GM19025 (cell line): ENCODE data around the gene C11orf91.
"Not testable (repeated sequence)": the region's sequence is repeated elsewhere in the genome, so short reads cannot be mapped to it uniquely, and the experiment has no call there.

Source experiments
- ATAC-seq: cut with Tn5 transposase; IDR thresholded peaks from one replicate; pipeline ENCODE4 v1.9.1; 2021; ENCODE audit warnings: mild to moderate bottlenecking, low read depth, moderate library complexity; ENCODE audit not compliant: unreplicated experiment

The C11orf91 gene

DNA sequence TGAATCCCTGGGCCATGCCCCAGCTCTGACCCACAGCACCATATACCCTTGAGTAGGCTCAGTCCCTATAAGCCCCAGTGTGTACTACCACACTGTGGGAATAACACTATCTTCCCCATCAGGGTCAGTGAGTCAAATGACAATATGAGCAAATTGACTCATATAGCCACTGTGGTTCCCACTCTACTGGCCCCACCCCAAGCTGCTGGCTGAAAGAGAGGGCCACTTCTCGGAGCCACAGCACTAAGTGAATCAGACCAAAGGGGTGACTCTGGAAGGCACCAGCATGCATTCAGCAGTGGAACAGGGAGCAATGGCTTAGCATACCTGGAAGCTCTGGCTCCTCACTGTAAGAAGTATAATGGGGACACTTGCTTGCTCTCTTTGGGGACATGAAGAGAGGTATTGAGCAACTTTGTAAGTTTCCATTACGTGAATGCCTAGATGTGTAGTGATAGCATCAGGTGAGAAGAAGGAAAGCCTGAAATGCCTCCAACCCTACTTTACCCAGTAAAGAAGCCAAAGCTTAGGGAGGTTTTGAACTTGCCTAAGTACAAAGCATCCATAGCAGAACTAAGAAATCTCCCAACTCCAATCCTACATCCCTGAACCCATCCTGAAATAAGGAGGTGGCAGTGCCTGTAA, 22.1 kb upstream of the C11orf91 start:
- ATAC-seq, result peak; percentile 82

GRCh38 chr11:33721984-33722383, 21.4 kb upstream of the C11orf91 start:
- ATAC-seq, result no peak

DNA sequence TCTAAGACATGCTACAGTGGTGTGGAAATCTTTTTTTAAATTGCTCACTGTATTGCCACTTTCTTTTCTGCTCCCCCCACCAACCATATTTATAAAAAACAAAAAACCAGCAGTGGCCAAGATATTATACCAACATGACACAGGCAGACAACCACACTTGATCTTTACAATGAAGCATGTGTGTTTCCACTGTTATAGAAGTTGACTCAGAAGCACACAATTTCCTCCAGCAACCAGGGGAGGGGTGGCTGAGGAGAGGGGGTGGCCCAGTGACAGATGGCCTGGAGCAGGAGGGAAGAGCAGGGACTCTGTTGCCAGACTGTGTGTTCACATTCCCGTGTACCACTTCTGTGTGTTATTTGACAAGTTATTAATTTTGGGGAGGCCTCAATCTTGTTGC, 20.8 kb upstream of the C11orf91 start:
- no peak for ATAC-seq

DNA sequence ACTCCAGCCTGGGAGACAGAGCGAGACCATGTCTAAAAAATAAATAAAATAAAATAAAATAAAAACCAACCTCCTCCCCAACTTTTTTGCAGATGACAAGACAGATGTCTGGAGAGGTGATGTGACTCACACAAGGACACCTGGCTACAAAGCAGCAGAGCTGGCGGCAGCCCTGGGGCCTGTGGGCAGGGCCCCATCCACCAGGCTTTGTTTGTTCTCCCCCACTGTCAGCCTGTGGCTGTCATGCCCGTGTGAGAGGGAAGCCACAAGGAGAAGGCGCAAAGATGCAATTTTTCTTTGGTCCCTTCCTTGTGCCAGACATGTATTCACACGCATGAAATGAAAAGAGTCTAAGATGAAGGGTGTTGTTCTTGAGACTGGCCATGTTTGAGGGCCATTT, 19.0 kb upstream of the C11orf91 start:
- ATAC-seq, result no peak

DNA sequence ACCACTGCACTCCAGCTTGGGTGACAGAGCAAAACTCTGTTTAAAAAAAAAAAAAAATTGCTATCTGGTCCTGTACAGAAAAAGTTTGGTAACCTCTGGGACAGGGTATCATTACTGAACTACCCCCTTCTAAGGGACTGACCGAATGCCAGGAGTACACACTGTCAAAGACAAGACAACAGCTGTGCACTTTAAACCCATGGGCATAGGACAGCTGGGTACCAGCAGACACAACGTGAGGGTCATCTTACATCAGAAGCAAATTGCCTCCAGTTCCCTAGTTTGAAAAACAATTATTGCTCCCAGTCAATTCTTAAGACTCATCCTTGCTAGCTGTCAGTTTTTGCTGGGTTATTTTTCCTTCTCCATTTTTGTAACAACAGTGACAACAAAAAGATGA, 17.8 kb upstream of the C11orf91 start:
- no peak for ATAC-seq

DNA sequence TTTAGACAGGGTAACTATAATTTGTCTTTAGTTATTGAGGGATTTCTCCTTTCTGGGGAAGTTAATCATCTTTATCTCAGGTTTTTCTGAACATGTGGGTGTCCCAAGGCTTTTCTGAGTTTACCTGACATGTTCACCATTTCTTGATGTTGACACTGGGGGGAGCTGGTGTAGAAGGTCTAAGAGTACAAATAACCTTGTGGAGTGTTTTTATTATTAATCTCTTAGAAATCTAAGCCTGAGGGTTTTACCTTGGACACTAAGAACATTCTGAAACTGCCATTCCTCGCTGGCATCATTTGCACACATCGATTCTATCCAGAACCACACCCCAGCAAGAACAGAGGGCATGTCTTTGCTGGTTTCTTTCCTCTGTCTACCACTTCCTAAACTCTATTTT, 15.6 kb upstream of the C11orf91 start:
- no peak for ATAC-seq

DNA sequence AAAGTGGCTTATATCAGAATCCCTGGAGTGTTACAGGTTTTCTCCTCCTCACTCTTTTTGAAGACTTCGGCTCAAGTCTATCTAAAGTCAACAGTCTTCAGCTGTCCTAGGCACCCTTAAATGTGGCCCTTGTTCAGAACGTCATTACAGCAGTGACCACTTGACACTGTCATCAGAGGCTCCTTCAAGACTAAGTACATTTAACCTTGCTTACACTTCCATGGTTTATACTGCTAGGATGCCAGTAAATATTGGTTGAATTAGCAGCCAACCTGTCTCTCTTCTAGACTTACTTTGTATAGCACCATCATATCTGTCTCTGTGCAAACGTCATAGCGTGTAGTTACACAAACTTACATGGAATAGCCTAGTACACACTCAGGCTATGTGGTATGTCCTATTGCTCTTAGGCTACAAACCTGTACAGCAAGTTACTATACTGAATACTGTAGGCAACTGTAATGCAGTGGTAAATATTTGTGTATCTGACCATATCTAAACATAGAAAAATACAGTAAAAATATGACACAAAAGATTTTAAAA, 13.3 kb upstream of the C11orf91 start:
- no peak for ATAC-seq

DNA sequence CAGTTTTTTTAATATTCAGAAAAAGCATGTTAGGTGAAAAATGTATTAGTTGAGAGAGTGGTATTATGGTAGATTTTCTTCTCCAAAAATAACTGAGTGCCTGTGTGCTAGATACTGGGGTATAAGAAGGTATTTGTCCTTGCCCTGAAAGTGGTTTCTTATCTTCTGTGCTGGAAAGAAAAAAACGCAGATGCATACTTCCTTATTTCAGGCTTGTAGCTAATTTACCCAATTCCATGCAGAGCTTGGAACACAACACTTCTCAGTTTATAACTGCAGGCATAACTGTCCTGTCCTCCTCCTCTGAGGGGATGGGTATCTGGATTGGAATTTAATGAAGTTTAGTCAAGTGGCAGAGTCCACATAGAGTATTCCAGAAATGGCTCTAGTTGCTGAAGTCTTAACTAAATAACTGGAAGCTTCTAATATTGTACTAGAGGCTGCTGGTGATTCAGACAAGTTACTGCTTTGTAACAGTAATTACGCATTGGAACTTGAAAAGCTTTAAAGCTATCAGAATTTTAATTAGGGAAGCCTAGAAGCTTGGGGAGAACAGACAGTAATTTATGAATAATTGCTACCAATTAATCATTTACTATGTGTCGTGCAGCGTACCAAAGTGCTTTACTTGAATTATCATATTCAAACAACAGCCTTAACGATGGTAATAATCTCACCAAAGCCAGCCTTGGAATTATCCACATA, 12.7 kb upstream of the C11orf91 start:
- no peak for ATAC-seq

GRCh38 chr11:33712436-33712835, 11.8 kb upstream of the C11orf91 start:
- no peak for ATAC-seq

- ATAC-seq, result no peak
Measured at GRCh38 chr11:33709466-33709865, 8.8 kb upstream of the C11orf91 start.

DNA sequence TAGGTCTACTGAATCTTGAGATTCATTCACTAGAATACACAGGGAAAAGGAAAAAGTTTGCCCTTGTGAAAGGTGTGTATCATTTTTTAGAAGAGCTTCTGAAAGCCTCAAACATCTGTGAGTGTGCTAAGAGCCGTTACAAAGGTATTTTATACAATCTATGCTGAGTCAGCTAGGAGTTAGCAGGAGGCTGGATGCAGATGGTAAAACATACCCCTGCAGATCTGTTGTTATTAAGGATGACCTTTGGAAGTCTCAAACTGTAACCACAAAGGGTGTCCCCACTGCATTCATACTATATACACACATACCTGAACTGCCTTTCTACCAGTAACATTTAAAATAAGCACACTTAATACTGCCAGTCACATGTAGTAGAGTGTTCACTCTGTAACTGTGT, 8.4 kb upstream of the C11orf91 start:
- ATAC-seq, result no peak

DNA sequence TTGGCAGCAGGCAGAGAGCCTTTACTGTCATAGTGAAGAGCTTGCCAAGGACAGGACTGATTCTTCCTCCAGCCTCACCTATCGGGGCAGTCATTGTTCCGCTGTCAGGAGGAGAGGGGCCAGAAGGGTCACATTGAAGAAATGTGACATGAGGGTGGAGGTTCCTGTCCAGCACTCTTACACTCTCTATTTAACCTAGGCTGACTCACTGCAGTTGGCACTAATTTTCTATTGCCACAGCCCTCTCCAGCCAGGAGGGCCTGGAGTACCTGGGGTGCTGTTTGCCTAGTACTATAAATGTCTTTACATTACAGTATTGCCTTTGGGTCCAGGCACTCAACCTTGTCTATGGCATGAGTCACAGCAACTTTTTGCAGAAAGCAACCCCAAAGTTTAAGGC, 7.2 kb upstream of the C11orf91 start:
- ATAC-seq, result not testable (repeated sequence)

GRCh38 chr11:33706966-33707365, 6.3 kb upstream of the C11orf91 start:
- ATAC-seq, result no peak

GRCh38 chr11:33706546-33706945, 5.9 kb upstream of the C11orf91 start:
- no peak for ATAC-seq

DNA sequence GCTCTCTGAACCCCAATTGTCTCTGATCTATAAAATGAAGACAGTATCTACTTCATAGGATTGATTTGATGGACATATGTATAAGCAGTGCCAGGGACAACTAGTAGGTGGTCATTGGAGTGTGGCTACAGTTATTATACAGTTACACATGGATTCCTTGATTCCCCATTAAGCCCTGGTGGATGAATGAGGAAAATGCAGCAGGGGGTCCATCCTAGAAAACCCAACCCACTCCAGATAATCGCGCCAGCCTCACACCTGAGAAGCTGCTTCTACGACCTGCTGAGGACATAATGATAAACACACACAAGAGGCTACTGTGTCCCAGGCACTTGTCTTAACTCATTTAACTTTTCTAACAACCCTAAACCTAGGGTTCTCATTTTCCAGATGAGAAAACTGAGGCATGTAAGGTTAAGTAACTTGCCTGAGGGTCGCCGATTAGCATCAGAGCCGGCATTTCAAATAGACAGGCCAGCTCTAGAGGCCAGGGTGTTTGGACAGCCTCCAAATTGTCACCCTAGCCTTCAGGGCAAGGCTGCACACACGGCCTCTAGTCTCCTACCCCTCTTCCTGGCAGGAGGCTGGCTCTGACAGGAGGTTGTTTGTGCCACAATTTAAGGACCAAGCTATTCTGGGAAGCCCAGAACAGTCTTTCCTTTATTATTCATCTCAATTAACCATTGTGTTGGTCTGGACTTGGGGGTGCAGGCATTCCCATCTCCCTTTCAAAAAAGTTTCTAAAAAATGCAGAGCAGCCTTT, 3.8 kb upstream of the C11orf91 start:
- no peak for ATAC-seq

DNA sequence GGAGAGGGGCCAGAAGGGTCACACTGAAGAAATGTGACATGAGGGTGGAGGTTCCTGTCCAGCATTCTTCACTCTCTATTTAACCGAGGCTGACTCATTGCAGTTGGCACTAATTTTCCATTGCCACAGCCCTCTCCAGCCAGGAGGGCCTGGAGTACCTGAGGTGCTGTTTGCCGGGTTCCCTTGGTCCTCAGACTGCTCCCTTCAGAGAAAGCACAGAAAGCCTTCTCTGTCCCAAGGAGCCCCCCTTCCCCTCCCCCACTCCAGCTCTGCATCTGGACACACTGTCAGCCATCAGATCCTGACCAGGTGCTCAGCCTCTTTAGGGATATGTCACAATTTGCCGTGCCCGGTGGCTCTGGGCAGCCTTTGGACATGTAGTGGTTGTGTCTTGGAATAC, 3.2 kb upstream of the C11orf91 start:
- no peak for ATAC-seq

GRCh38 chr11:33703234-33703633, 2.6 kb upstream of the C11orf91 start:
- ATAC-seq, result no peak

DNA sequence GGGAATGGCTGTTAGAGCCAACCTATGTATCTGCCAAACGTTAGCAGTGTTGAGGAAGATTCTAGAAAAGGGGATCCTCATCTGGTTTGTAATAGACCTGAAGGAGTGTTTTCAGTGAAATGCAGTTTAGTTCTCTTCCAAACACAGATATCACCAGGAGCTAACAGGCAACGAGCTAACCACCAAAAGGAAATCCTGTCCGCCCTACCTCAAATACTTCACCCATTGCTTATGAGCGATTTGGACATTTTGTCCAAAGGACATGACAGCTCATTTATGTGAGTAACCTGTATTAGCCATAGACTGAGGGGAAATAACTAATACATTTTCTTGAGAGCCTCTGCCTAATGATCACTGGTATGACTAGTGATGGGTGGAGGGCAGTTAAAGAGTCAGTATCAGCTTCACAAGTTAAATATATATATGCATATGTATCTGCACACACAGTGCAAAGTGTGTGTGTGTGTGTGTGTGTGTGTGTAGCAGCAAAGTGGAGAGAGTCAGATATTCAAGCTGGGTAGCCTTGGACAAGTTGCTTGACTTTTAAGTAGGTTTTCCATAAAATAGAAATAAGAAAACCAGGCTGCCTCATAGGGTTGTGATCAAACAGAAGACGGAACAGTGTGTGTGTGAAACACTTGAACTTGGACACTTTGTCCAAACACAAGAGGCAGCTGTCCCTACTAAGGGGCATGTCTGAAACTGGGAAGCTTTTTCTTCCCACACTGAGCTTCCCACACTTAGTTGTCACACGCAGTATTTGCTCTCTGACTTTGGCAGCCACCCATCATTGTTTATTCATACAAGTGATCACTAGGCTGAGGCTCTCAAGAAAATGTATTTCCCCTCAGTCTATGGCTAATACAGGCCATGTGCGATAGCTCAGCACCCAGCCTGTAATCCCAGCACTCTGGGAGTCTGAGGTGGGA, 940 bp upstream of the C11orf91 start:
- no peak for ATAC-seq

GRCh38 chr11:33700063-33700501, 544 bp downstream of the C11orf91 start:
- ATAC-seq, result no peak

DNA sequence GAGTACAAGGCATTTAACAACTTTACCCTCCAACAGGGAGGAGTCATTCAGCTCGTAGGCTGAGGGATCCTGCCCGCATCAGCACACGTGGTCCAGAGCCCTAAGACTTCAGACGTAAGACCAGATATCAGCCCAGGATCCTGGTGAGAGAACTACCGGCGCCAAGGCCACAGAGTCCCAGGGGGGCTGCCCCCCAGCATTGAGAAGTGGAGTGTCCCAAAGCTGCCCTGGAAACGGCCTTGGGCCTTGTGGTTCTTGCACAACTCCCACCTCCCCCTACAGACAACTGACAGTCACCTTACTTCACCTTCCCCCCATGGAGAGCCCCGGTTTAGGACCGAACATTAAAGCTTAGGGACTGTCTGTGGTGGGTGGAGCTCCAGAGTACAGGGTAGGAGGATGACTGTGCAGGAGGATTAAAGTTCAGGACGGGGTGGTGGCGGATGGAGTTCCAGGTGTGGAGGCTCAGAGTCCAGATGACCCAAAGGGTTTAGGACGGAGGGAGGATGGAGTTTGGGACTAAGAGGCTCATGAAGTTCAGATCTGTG, 1.0 kb downstream of the C11orf91 start:
- no peak for ATAC-seq
